GM19395 (cell line): ENCODE measurements around the gene PISD.
"Not testable (repeated sequence)": the region's sequence is repeated elsewhere in the genome, so short reads cannot be mapped to it uniquely, and the experiment has no call there.

Experiments used
- ATAC-seq: cut with Tn5 transposase; IDR thresholded peaks from one replicate; pipeline ENCODE4 v1.9.1; 2021; ENCODE audit warnings: mild to moderate bottlenecking, moderate library complexity; ENCODE audit not compliant: unreplicated experiment

Gene PISD

DNA sequence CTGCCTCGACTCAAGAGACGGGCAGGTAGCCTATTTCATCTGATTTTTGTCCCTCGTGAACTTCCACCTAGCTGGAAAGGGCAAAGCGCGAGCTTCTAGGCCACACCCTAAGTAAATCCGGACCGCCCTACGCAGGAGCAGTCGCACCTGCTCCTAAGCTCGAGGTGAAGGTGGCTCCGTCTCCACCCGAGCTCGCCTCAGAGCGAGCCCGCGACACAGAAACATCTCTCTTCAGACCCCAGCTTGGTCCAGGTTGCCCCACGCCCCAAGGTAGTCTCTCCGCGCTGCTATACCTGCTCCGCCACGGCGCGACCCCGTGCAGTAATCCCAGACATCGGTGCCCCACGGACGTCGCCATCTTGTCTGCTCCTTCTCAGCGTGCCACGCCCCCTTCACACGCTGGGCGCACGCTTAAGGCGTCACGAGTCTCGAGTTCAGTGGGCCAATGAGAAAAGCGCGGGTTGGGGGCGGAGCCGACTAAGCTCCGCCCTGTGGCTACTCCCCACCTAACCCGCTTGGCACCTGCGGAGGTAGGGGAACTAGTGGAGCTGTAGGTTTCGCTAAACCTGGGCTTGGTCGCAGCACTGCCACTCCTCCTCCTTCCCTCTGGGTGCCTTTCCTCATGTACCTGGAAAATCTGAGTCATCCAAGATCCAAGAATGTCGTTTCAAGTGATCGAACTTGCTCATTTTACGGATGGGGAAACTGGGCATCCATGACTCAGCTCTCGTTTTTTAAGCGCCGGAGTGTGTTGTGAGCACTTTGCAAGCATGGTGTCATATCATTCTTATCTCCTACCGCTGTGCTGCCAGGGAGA is at the start of gene PISD:
Gene PISD, minus strand, starts transcription at position 365 of the 817 bp plus-strand sequence. Its CDS starts 7 bp downstream, at position 358.
- ATAC-seq, result peak; percentile 81

- ATAC-seq, result not testable (repeated sequence)
Observed at GRCh38 chr22:31711226-31711625, 49.2 kb upstream of the PISD start.

DNA sequence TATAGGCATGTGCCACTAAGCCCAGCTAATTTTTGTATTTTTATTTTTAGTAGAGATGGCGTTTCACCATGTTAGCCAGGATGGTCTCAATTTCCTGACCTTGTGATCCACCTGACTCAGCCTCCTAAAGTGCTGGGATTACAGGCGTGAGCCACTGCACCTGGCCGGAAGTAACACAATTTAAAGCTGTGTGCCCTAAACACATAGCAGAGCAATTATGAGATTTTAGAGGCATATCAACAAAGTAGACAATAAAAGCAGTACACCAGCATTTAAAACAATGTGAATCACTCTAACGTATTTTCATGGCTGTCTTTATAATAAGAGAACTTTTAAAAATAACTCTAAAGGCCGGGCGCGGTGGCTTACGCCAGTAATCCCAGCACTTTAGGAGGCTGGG is 45.5 kb upstream of the PISD start:
- no peak for ATAC-seq

- ATAC-seq, result no peak
Observed at GRCh38 chr22:31695423-31695822, 33.4 kb upstream of the PISD start.

- ATAC-seq, result not testable (repeated sequence)
Observed at GRCh38 chr22:31694046-31694445, 32.0 kb upstream of the PISD start.

DNA sequence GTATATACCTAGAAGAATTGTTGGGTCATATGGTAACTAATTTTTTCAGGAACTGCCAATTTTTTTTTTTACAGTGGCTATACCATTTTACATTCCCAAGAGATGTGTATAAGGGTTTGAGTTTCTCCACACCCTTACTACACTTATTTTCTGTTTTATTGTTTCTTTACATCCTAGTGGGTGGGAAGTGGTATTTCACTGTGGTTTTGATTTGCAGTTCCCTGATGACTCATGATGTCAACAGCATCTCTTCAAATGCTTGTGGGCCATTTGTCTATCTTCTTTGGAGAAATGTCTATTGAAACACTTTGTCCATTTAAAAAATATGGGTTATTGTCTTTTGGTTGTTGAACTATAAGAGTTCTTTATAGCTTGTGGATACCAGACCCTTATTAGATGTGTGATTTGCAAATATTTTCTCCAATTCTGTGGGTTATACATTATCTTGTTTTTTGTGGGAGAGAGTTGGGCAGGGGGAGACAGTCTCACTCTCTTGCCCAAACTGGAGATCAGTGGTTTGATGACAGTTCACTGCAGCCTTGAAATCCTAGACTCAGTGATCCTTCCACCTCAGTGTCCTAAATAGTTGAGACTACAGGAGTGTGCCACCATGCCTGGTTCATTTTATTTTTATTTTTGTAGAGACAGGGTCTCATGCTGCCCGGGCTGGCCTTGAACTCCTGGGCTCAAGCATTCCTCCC is 30.3 kb upstream of the PISD start:
- ATAC-seq, result no peak

- no peak for ATAC-seq
Observed at GRCh38 chr22:31691408-31691807, 29.4 kb upstream of the PISD start.

DNA sequence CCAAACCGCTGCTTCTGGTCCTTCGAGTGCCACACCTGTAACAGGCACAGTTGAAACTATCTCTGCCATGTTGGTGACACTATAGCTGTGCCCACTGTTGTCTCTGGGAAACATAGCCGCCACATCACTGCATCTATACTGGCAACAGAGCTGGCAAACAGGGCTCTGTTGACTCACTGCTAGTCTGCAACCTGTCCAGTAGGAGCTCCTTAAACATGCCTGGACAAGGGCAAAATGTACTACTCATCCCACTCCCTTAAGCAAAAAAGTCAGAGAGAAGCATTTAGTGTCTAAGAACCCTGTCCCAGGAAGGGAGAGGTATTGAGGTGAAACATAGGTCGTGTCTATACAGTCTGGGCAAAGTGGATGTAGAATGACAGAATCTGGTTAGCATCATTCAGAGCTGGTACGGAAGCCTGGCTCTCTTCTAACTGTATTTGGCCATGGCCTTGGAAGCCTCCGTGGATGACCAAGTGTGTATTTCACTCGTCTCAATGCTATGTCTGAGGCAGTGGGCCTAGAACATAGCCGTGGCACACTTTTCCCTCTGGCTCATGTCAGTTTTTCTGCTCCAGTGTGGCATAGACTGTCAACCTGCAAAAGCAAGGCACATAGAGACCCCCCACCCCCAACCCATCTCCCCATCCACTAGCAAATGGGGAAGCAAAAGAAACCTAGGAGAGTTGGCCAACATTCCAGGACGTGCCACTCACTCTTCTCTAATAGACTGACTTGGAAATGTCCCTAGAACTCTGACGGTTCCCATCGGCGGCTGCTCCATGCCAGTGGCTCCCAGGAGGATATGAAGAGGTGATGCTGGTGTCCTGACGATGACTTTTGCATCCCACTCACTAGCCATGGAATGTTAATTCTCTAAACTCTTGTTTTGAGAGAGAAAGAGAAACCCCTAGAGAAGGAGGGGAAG is 21.4 kb upstream of the PISD start:
- no peak for ATAC-seq

- no peak for ATAC-seq
Observed at GRCh38 chr22:31682751-31683150, 20.7 kb upstream of the PISD start.

GRCh38 chr22:31681349-31682345 is 19.6 kb upstream of the PISD start:
- no peak for ATAC-seq

DNA sequence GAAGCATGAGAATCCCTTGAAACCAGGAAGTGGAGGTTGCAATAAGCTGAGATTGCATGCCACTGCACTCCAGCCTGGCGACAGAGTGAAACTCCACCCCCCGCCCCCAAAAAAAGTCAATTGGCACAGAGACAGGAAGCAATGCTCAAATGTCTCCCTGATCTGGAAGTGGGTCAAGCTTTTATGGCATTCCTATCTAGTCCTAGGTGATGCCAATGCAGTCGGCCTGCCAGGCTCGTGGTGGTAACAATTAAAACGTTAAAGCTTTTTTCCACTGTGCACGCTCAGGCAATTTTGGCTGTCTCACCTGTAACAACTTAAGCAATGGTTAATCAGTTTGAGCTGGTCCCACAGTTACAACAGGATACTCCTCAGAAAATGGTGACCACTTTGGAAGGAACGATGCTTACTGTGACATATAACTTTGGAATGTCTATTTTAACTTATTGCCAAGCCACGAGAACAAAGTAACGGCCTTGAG is 18.9 kb upstream of the PISD start:
- ATAC-seq, result no peak

GRCh38 chr22:31678748-31679147 is 16.7 kb upstream of the PISD start:
- no peak for ATAC-seq

DNA sequence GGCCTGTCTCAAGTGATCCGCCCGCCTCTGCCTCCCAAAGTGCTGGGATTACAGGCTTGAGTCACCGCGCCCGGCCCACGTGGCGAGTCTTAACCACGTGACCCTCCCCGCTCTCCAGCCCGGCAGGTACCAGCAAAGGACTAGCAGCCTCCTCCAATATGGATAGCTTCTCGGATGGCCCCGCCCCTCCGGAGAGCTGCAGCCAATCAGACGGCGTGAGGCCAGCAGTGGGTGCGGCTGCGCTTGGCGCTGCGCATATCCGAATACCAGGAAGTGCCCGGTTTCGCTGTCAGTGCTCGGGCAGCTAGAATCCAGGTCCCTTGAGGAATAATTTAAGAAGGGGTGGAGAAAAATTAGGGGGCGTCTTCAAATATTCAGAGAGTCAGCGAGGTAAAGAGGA is 14.7 kb upstream of the PISD start:
- ATAC-seq, result peak; percentile 78

- ATAC-seq, result not testable (repeated sequence)
Observed at GRCh38 chr22:31674219-31674618, 12.2 kb upstream of the PISD start.

- ATAC-seq, result not testable (repeated sequence)
Observed at GRCh38 chr22:31668849-31669248, 6.8 kb upstream of the PISD start.

GRCh38 chr22:31662668-31663037 is 638 bp upstream of the PISD start:
- ATAC-seq, result no peak

DNA sequence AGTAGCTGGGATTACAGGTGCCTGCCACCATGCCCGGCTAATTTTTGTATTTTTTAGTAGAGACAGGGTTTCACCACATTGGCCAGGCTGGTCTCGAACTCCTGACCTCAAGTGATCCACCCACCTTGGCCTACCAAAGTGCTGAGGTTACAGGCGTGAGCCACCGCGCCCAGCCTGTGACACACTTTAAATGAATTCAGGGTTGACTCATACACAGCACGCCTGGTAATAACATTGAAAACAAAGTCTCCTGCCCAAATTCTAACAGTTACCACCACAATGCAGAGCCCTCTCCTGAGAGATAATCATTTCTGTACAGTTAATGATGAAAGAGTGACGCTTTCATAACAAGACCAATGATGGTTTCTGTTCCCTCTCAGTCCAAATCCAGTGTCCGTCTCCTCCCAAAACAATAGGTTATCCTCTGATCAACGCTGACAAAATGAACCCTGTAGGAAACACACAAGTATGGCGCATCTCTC is 1.1 kb downstream of the PISD start:
- ATAC-seq, result not testable (repeated sequence)

DNA sequence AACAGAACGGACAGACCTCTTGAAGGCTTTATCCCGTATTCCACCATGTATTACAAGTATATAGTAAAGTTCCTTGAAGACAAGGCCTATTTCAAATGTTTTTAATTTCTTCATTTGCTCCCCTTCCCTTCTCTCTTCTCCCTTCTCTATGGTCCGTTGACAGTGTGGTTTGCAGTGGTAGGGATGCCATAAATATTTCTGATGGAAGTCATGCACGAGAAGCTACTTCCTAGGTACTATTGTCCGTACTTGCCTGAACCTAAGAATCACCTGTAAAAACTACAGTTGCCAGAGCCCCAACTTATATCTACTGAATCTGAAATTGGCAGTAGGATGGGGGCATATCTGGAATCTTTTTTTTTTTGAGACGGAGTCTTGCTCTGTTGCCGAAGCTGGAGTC is 2.8 kb downstream of the PISD start:
- ATAC-seq, result no peak

- no peak for ATAC-seq
Observed at GRCh38 chr22:31654408-31654807, 7.6 kb downstream of the PISD start.

DNA sequence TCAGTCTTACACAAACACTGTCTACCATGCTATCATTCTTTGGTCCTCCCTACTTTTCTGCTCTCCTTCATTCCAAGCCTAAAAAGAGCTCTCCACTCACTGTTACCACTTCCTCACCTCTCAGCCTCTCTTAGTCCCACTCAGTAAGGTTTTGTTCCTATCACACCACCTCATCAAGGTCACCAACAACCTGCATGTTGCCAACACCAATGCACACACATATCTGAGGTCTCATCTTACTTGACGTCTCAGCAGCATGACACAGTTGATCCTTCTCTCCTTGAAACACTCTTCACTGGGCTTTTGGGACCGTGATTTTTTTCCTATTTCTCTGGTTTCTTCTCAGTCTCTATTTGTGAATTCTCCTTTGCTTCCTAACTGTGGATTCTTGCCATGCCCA is 8.1 kb downstream of the PISD start:
- no peak for ATAC-seq
